NCI-H82 treated with DMSO at 0.1 percent for 48 hours (cell line): ENCODE measurements around the gene SLC30A2.

Experiments used
- DNase-seq: peaks from one replicate; lab custom pipeline; 2025; ENCODE audit not compliant: unreplicated experiment; lab: John Stamatoyannopoulos, UW

SLC30A2 gene

DNA sequence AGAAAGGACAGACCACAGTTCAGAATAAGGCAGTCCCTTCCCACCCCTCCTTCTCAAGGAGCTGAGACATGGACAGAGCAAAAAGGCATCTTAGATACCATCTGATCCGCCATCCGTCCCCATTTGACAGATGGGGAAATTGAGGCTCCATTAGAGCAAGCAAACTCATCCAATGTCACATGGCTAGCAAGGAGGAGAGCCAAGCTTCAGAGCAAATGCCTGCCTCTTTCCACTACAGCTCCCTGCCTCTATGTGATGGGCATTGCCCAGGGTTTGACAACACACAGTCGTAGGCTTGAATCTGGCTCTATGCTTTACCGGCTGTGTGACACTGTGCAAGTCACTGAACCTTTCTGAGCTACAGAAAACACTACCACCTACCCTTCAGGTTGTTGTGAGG lies 3.9 kb downstream of the SLC30A2 start:
- DNase-seq, result no peak

DNA sequence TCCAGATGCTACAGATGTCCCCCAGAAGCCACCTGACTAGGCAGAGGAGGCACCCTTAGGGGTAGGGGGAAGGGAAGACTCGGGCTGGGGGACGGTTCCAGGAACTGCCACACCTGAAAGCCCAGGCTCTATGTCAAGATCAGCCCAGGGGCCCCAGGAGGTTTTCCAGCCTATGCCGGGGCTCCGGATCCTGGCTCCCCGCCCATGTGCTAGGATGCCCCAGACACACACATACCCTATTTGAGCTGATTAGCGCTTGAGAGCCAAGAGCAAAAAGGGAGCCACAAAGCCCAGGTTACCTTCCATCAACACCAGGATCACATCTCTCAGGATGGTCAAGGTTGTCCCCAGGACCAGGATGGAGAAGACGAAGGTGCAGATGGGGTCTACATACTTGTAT lies 4.5 kb downstream of the SLC30A2 start:
- DNase-seq, result no peak

GRCh38 chr1:26038904-26039303 lies 7.0 kb downstream of the SLC30A2 start:
- DNase-seq, result no peak

- DNase-seq, result no peak
These were observed 7.4 kb downstream of the SLC30A2 start for GRCh38 chr1:26038477-26038876.

DNA sequence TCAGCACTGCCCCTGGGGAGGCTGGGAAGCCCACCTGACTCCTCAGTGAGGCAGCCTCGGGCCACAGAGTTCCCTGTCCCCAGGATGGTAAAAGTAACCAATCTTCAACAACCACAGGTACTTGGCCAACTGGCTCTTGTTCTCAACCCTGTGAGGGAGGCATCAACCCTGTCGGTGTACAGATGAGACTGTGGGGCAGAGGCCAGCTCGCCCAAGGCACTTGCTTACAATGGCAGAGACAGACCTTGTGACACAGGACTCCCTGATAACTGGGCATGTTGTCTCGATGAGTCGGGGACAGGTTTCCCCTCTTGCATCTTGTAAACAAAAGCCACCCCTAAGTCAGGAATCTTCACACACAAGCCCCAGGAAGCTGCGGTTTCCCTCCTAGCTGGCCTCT lies 8.0 kb downstream of the SLC30A2 start:
- DNase-seq, result no peak

GRCh38 chr1:26036756-26037281 lies 9.1 kb downstream of the SLC30A2 start:
- DNase-seq, result no peak

DNA sequence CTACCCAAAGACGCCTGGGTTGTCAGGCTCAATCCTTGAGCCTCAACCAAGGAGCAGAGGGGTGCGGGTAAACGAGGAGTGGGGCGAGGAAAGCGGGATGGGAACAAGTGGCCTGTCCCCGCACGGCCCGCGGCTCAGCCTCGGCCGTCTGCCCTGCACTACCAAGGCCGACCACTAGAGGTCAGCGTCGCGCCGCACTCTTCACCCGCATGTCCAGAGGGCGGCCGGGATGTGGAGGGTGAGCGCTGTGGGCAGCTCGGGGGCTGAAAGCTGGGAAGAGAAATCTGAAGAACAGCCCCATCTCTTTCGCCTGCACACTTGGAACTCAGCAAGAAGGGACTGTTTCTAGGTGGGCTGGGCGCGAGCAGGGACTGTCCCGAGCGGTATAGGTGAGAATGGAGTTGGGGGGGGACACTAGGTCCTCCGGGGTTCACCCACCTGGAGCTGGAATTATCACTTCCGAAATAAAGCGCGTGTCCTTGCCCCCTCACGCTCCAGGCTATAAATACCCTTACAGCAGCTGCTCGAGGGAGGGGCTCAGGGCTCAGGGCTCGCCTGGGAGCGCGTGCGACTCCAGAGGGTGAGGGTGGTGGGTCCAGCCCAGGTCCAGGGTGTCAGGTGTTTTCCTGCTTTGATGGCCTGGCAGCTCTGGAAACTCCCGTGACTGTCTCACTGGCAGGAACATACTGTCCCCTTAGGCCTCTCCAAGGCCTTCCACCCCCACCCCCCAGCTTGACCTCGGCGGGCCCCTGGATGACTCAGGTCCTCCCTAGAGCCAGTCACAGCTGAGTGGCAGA lies 9.8 kb downstream of the SLC30A2 start:
- peak; percentile 39 for DNase-seq

DNA sequence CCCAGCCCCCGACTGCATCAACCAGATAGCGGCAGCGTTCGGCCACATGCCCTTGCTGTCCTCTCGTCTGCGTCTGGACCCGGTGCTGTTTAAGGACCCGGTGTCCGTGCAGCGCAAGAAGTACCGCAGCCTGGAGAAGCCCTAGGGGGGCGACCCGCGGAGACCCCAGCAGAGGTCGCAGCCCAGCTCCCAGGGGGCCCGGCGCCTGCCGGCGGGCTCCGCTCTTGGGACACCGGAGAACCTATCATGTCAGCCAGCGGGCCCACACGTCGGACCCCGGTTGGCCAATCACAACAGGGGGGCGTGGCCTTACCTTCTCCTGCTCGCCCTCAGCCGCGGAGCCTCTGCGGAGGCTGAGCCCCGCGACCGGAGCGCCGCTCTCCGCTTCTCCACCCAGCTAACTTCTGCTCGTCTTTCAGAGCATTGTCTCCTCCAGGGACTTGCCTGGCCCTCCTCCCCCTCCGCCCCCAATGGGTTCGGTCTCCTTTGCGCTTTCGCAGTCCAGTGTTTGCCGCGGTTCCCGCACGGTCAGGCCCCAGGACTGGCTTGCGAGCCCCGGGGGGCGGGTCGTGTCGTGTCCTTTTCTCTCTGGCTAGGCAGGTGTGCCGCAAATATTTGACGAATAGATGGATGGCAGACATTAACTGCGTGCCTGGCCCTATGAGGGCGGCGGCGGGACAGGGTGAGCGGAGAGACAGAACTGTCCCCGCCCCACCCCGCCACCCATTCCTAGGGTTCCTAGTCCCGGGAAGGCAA lies 10.5 kb downstream of the SLC30A2 start:
- DNase-seq, result peak; percentile 86

GRCh38 chr1:26034504-26035202 lies 11.3 kb downstream of the SLC30A2 start:
- peak; percentile 24 for DNase-seq

GRCh38 chr1:26032656-26033357 lies 13.1 kb downstream of the SLC30A2 start:
- no peak for DNase-seq

DNA sequence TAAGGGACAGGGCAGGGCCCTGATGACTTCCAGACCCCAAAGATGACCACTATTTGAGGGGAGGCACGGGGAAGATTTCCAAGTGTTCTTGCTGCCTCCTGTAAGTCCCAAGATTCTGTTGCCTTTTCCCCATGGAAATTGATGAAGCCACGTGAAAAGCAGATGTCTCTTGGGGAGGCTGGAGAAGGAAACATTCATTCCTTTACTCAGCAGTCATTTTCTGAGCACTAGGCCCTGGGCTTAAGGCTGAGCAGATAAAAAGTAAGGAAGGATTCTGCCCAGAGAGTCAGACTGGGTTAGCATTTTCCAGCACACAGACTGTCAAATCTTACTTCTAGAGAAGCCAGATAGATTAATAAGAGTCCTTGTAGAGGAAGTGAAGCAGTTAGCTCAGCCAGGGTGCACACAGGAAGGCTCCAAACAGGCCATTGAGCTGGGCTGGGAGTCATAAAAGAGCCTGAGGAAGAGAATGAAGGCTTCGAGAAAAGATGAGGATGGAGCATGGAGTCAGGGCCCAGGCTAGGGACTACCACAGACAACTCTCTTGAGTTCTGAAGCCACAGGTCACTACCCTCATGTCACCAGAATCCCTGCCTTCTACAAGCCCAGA lies 14.2 kb downstream of the SLC30A2 start:
- DNase-seq, result no peak

- no peak for DNase-seq
These were observed 14.7 kb downstream of the SLC30A2 start for GRCh38 chr1:26031196-26031595.

- no peak for DNase-seq
These were observed 15.9 kb downstream of the SLC30A2 start for GRCh38 chr1:26029864-26030481.

DNA sequence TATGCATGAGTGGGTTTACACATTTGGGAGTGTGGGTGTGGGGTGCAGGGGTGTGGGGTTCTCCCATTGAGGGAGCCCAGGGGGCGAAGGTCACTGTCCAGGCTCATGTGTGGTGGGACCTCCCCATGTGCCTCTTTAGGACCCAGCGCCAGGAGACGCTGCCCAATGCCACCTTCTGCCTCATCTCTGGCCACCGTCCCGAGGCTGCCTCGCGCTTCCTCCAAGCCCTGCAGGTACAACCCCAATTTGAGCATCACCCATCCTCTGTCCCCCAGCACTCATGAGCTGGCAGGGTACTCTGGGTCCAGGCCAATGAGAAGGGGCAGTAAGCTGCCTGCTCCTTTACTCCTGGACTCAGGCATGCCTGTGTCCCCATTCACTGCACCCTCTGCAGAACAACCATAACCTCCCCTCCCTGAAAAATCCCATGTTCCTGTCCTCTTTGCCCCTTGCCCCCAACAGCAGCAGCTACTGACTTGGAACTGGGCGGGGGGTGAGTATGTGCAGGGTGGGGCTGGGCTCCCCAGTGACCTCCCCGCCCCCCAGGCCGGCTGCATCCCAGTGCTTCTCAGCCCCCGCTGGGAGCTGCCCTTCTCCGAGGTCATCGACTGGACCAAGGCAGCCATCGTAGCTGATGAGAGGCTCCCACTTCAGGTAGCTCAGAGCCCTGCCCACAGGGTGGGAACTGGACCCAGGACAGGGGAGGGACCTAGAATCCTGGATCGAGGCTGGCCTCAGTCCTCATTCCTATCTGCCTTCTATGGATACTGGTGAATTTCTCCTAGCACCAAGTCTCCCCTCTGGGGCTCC lies 16.7 kb downstream of the SLC30A2 start:
- DNase-seq, result no peak

DNA sequence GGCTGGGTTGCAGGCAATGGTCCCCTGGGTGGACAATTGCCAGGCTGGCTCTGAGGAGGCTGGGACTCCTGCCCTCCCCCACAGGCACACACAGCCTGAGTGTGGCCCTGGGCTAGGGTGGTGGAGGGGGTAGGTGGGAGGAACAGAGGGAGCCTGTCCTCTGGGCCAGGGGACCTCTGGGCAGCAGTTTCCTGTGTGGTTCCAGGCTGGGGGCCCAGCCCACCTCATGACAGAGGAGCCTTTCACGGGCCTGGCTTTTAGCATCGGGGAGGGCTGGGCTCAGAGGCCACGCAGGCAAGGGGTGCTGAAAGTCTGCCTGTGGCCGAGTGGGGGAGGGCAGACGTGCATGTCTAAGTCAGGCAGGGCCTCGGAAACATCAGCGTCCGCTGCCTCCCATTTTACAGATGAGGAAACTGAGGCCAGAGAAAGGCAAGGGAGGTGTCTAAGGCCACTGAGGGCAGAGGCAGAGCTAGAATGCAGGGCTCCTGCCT lies 17.4 kb downstream of the SLC30A2 start:
- no peak for DNase-seq

DNA sequence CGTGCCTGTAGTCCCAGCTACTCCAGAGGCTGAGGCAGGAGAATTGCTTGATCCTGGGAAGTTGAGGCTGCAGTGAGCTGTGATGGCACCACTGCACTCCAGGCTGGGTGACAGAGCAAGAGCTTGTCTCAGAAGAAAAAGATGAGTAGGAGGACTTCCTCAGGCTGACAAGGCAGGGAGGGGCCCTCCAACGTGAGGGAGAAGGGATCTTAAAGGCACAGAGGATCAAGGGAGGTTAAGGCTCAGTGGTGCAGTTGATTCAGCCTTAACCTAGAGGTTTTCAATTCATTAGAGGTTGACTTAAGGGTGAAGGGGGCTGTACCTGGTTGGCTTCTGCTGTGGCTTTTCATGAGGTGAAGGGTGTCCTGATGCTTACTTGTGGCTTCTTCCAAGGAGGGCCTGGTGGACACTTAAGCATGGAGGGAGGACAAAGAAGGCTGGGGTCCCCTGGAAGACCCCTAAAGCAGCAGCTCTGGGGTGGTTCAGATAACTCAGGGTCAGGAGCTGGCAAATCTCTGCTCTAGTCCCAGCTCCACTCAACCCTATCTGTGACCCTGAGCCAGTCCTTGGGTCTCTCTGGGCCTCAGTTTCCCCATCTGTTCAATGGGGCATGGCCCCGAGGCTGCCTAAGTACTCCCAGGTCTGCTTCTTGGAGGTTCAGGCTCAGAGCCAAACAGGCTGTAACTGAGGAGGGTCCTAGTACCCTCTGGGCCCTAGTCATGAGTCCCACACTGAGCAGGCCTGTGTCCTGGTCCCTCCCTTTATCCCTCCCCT lies 18.0 kb downstream of the SLC30A2 start:
- no peak for DNase-seq

- DNase-seq, result no peak
These were observed 20.4 kb downstream of the SLC30A2 start for GRCh38 chr1:26025517-26025916.

DNA sequence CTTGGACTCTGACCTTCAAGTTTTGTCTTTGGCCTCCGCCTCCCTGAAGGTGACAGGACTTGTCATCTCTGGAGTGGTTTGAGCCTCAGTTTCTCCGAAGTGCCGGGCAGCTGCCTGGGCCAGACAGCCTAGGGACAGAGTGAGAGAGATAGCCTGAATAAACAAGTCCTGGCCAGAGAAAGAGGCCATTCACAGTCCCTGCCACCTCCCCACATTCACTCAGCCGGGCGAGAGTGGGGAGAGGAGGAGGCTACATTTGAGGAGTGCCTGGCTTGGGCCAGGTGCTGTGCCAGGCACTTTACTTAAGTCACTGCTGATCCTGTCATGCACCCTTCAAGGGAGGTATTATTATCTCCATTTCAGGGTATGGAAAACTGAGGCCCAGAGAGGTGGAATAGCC lies 20.9 kb downstream of the SLC30A2 start:
- no peak for DNase-seq
